A172 (cell line): ENCODE results near the gene CCDC39. TPM values are rescaled to one million over a fixed set of nuclear protein-coding genes. Genes with fewer than 3 reads are reported as not detected.

Experiments
- total RNA-seq: library from RNA; depleted of rRNA; stranded (reverse); fragments of >200 nt; shearing (Covaris generic); gene quantifications from 2 replicates; pipeline ENCODE4 v1.2.3, GENCODE V29; 2014; rRNA removed

CCDC39 gene
- total RNA-seq, 1 experiment from 2014 or later: not detected

Other genes with a start within 250 kb of the CCDC39 start
- gene TTC14, start 77.3 kb downstream of the CCDC39 start, total RNA-seq: 19.0 and 21.6 TPM in 2 replicates
- 197 and 229 TPM in 2 replicates for gene FXR1, start 233.2 kb upstream of the CCDC39 start, total RNA-seq